GM21390 (cell line): ENCODE results near the gene FSTL4.

ENCODE experiments used
- ATAC-seq: cut with Tn5 transposase; IDR thresholded peaks from one replicate; pipeline ENCODE4 v1.9.1; 2021; ENCODE audit not compliant: unreplicated experiment

The FSTL4 gene

DNA sequence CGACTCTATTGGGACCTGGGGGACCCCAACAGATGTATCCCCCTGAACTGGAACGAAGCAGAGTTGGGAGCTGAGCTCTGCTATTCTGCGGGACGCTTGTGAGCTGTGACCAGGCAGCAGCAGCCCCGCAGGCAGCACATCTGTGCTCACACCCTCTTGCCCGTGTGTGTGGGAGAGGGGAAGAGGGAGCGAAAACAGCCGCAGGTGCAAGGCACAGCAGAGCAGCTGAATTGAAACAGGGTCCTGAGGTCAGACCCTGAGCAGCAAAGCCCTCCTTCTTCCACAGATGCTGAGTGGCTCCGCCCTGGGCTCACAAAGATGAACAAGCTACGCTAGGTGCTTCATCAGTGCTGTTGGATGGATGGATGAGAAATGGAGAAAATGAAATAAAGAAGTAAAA, 361.8 kb downstream of the FSTL4 start:
- ATAC-seq: no peak

DNA sequence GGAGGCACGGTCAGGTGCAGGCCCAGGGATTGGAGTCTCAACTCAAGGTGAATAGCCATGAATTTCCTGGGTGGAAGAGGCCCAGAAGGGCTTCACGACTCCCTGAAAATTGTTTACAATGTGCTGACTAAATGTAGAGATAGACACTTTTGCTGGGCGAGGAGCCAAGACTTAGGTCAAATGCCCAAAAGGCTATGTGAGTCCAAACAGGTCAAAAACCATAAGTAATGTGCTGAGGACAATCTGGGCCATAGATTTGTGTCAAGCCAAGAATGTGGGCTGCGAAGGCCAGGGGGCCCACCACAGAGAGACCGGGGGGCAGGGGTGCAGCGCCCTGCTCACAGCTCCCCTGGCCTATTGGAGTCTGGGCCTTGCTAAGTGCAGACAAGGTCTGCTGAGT, 362.7 kb downstream of the FSTL4 start:
- ATAC-seq: no peak

GRCh38 chr5:133247881-133248624, 364.3 kb downstream of the FSTL4 start:
- ATAC-seq: no peak

DNA sequence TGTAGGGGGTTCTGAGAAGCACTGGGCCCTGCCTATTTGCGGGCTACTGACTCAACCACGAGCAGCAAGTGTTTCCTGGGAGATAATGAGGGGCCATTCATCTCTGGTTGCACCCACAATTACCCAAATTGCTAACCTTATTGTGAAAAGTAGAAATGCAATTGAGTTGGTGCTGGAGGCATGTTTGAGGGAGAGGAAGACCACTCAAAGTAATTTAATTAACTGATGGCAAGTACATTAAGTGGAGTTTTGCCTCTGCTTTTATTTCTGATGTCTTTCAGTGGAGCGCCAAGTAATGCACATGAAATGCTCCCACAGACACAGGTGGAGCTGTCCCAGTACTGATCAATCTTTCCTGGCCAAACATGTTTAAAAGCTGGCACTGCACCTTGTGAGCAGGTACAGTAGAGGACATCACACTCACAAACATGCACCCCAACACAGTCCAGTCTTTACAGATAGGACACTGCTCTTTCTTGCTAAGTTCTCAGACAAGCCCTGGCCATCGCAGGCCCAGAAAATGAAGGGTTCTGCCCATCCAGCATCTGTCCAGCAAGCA, 365.1 kb downstream of the FSTL4 start:
- ATAC-seq: no peak

DNA sequence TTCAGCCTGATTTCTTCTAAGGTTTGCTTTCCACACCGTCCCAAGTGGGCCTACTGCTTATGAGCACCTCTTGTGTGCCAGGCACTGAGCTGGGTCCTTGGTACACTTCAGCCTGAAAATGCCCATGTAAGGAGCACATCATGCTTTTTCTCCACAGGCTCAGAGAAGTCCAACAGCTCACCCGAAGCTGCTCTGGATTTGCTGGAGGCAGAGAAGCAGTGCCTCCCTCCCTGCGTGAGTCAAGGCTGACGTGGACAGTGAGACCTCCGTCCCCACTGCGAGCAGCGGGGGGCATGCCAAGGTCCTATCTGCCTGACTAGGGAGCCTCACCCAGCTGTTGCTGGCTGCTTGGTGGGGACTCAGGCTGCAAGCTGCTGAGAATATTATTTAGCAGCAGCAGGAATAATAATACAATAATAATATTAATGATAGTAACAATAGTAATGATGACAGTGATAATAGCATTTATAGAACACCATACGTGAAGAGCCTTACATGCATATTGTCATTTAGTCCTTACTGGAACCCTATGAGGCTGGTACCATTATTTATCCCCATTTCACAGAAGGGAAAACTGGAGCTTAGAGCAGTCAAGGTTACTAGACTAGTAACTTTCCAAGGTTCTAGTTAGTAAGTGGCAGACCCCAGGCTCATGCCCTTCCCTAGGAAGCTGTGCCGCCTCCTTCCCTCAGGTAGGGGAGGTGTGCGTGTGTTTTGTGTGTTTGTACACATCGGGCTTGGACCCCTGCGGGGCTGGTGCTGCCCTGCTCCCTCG, 365.8 kb downstream of the FSTL4 start:
- ATAC-seq: no peak

- ATAC-seq: no peak
These were observed 366.3 kb downstream of the FSTL4 start for GRCh38 chr5:133246053-133246370.

DNA sequence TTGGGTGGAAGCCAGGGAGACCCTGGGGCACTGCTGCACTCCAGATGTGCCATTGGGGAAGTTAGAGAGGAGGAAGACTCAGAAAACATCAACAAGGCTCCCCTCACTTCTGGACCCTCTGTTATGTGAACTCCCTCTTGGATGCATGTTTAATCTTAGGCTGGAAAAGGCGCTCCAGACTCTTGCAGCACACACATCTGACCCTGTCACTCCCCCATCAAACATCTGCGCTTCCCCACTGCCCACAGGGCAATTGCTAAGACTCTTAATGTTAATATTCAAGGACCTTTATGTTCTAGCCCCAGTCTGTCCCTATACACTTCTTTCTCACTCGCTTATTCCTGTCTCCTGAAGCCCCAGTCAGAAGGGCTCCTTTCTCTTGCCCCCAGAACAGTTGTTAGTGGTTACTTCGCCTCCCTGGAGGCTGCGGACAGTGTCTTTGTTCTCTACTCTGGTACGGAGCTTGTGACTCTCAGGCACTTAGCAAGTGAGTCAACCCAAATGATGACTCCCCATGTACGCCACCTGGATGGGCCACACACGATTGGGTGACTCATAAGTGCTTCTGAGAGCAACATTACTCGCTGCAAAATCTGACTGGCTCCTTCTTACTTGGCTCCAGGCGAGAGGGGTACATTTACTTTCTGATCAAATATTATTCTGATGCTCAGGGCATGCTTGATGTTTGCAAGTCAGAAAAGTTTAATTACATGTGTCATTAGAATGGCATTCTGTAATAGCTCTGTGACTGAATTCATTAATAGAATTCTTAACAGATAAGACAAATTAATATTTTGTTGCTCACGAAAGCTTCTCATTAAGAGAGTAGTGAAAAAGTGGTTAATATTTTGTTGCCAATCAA, 366.9 kb downstream of the FSTL4 start:
- ATAC-seq: no peak

GRCh38 chr5:133244242-133244641, 368.1 kb downstream of the FSTL4 start:
- ATAC-seq: peak; percentile 47

- ATAC-seq: no peak
These were observed 369.1 kb downstream of the FSTL4 start for GRCh38 chr5:133243196-133243595.

GRCh38 chr5:133242221-133242835, 370.0 kb downstream of the FSTL4 start:
- no peak for ATAC-seq

DNA sequence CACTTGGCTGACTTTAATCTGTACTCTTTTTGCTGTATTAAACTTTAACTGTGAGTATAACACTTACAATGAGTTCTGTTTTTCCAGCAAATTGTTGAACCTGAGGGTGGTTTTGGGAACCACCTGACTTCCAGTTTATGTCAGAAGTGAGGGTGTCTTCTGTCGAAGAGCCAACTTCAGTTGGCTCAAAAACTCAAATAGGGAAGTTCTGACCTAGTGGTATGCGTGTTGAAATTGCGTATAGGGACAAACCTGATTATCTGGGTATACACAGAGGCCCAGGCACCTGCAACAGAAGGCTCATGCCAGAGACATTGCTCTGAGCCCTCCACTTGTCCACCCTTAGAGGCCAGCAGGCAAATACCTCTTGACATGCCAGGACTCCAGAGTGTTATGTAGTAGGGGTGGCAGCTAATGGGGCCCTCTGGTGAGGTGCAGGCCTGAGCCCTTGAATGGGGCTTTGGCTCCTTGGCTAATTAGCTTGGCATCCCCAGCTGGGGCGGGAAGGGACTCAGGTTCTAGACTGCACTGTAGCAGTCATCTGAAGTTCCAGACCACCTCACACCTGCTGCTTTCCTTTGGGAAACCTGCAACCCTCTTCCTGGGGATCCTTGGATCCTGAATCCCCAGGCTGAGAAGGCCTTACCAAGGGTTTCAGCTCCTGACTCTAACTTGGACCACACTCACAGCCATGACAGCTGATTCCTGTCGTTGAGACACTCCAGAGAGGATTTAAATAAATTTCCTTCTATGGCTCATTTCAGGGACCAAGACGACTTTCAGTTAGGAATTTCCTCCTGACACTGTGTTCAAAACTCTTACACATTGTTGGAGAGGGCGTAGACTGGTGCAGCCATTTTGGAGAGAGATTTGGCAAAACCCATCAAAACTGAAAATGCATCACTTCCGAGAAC, 370.9 kb downstream of the FSTL4 start:
- no peak for ATAC-seq

- ATAC-seq: no peak
These were observed 371.8 kb downstream of the FSTL4 start for GRCh38 chr5:133240425-133241091.

DNA sequence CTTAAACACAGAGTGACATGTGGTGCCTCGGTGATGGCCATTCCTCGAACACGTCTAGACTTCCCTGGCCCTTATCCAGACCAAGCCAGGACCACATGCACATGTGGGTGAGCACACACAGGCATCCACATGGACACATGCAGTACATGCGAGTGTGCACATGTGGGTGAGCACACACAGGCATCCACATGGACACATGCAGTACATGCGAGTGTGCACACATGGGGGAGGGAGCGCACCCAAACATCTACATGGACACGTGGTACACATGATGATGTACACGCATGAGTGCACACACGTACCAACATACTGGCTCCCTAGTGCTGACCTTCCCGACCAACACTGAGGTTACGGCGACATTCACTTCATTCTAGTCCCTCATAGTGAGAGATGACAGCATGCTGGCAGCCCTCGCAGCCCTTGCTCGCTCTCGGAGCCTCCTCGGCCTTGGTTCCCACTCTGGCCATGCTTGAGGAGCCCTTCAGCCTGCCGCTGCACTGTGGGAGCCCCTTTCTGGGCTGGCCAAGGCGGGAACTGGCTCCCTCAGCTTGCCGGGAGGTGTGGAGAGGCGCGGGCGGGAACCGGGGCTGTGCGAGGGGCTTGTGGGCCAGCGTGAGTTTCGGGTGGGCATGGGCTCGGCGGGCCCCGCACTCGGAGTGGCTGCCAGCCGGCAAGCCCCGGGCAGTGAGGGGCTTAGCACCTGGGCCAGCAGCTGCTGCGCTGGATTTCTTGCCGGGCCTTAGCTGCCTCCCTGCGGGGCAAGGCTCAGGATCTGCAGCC, 373.7 kb downstream of the FSTL4 start:
- ATAC-seq: no peak

GRCh38 chr5:133236976-133237375, 375.4 kb downstream of the FSTL4 start:
- ATAC-seq: no peak

DNA sequence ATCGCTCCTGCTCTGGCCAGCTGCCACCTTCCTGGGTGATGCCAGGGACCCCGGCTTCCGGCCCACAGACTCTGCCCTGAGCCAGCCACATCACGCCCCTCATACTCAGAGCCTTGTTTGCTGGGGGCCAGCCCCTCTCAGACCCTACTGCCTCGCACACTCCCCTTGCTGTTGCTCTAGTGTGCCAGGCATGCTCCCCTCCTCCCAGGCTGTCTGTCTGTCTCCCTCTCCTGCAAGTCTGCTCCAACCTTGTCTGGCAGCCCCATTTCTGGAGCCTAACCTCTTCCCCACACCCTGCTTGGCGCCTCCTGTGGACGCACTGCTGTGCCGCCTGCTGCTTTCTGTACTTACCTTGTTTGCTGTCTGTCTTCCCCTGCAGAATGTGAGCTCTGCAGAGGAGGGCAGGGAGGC, 375.8 kb downstream of the FSTL4 start:
- ATAC-seq: no peak

- ATAC-seq: no peak
These were observed 376.5 kb downstream of the FSTL4 start for GRCh38 chr5:133235696-133236426.

DNA sequence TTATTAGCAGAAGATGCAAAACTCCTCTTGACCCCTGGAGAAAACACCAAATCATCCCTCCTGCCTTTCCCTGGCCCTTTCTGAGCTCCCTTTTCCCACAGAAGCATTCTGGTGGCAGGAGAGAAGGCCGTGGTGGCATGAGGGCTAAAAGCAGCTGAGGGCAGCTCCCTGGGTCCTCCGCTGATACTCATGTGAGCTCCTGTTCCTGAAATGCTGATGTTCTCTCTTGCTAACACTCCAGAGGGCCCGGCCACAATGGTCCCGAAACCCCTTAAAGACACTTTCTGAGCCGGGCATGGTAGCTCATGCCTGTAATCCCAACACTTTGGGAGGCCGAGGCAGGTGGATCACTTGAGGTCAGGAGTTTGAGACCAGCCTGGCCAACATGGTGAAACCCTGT, 377.4 kb downstream of the FSTL4 start:
- ATAC-seq: no peak

DNA sequence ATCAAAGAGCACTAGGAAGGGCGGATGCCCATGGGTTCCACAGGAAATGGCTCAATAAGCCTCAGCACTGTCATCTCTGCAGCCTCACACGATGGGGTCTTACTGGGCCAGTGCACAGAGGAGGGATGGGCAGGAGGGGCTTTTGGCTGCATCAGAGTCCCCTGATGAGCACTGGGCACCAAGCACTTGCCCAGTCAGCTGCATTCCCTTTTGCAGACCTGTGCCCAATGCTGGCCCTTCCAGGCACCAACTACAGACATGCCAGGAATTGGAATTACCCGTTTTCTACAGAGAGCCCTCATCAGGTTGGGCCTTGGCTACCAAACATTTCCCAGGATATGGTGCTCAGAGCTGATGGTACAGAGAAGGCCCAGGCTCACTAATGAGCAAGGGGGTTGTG, 378.1 kb downstream of the FSTL4 start:
- no peak for ATAC-seq
